HG03432 (cell line): ENCODE data around the gene MYH6.

Experiments
- ATAC-seq: cut with Tn5 transposase; IDR thresholded peaks from one replicate; pipeline ENCODE4 v1.9.1; 2021; ENCODE audit warnings: mild to moderate bottlenecking, moderate library complexity; ENCODE audit not compliant: unreplicated experiment

The MYH6 gene

DNA sequence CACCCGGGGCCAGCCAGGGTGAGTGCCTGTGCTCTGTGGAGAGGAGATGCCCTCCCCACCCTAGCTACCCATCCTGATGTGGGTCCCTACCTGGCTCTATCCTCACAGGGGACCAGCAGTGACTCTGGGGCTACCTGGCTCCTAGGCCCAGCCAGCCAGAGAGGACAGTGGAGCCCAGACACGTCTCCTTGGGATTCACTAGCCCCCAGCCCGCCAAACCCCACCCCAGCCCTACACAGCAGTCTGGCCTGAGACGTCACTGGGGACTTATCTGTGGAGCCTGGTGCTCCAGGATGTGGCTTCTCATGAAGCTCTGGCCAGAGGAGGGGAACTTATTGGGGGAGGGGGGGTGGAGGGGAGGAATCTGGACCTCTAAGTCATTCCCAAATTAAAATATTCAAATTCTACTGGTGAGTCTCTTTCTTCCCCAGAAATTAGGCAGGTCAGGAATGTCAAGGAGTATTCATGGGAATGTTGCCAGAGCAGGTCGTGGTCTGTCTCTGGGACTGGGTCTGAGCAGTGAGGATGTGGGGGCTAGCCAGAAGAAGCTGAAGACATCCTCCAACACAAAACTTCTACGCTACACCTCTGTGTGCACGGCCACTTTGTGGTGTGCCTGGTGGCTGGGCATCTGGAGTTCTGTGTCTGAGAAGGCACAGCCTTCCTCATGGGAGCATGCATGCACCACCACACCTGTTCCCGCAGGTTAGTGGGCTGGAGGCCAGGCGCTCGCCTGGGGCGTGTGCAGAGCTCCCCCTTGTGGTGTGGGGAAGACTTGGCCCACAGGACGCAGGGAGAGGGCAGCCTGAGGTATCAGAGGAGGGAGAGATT, 28.5 kb downstream of the MYH6 start:
- ATAC-seq: no peak

DNA sequence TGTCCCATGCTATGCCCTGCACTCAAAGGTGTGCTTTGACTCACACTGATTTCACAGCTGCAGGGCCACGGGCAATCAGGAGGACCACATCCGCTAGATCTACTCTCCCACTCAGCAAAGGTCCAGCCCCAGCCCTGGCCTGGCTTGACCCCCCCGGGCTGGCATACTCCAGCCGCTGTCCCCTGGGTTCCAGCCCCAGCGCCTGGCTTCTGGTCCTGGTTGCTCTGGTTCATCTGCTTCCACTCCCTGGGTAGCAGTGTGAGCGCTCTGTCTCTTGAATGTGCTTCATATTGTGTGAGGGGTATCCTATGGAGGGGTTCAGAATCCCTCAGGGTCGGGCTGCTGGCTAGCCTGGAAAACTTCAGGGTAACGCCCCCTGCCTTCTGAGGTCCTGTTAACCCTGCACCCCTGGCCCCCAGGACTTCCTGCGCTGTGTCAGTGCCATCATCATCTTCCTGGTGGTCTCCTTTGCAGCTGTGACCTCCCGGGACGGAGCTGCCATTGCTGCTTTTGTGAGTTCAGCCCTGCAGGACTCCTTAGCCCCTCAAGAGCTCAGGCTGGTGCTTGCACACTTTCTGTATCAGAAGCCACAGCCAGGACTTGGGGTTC, 29.4 kb downstream of the MYH6 start:
- ATAC-seq: no peak

DNA sequence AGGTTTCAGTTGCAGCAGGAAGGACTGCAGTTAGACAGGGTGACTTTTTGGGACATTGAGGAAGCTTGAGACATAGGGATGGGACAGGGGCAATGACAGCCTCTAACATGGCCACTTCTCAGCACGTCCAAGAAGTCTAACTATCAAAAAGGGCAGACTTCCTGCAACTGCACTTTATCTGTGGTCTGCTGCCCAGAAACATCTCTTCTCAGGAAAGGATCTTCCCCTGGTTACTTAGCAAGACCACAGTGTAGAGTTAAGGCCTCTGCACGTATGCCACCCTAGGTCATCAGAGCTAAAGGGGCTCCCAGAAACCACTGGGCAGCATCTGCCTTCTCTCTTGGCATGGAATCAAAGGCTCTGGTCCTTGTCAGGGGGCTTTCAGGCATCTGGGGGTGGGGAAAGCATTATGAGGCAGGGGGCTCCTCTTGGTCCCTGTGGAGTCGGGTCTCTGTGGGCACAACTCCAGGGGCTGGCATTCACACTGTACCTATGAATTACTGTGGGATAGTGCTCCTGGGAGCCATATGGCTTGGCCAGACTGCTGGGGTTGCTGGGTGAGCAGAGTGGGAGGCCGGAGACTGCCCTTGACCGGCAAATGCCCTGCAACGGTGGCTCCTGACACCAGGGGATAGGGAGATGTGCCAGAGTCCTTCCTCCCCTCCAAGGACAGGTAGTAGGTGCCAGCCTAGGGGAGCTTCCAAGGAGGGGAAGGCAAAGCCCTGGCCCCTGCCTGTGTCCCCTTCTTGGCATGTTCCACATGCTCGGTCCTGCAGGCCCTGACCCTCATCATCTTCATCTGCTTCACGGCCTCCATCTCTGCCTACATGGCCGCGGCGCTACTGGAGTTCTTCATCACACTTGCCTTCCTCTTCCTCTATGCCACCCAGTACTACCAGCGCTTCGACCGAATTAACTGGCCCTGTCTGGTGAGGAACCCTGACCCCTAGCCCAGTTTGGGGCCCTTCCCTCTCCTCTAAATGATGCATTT, 30.2 kb downstream of the MYH6 start:
- ATAC-seq: no peak

DNA sequence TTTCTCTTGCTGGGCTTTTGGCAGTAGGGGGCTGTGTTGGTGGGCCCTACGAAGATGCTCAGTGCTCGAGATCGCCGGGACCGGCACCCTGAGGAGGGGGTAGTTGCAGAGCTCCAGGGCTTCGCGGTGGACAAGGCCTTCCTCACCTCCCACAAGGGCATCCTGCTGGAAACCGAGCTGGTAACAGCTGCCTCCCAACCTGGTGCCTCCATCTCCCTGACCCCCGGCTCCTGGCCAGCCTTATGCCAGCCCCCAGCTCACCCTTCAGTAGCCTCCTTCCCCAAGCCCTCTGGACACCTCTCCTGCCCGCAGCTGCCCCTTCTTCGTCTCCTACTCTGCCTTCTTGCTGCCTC, 30.9 kb downstream of the MYH6 start:
- ATAC-seq: no peak

DNA sequence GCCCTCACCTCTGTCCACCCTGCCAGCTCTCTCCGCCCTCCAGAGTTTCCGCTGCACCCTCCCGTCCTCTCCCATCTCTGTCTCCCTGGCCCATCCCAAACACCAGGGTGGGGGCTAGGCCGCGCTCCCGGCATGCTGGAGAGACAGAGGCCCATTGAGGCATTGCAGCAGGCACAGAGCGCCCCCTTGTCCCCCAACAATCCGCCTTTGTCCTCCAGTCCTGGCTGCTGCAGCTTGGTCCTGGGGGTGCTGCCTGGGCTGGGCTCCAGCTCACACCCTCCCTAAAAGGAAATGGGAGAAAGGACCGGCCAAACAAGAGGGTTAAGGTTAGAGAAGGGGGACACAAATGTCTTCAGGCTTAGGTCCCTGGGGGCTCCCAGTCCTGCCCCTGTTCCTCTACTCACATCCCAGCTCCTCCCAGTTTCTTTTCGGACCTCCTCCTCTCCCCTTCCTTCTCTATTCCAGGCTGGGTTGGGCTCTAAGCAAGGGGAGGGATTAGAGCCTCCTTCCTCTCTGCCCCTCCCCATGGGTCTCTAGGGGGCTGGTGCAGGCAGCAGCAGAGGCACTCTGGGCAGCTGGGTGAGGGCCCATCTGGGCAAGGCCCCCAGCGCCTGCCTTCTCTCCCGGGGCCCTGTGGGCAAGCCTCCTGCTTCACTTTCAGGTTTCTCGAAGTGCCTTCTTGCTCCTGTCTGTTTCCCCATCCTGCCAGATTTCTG, 31.4 kb downstream of the MYH6 start, which contains the start of gene CMTM5:
Gene CMTM5 (plus strand): TSS at position 565 of the 716 bp plus-strand sequence. CDS start 206 bp downstream, outside the sequence.
- no peak for ATAC-seq

DNA sequence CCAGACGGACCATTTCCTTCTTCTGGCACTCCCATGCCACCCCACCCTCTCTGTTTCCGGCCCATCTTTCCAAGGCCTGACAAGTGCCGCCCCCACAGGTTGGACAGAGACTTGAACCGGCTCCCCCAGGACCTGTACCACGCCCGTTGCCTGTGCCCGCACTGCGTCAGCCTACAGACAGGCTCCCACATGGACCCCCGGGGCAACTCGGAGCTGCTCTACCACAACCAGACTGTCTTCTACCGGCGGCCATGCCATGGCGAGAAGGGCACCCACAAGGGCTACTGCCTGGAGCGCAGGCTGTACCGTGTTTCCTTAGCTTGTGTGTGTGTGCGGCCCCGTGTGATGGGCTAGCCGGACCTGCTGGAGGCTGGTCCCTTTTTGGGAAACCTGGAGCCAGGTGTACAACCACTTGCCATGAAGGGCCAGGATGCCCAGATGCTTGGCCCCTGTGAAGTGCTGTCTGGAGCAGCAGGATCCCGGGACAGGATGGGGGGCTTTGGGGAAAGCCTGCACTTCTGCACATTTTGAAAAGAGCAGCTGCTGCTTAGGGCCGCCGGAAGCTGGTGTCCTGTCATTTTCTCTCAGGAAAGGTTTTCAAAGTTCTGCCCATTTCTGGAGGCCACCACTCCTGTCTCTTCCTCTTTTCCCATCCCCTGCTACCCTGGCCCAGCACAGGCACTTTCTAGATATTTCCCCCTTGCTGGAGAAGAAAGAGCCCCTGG, 32.4 kb downstream of the MYH6 start:
- no peak for ATAC-seq

DNA sequence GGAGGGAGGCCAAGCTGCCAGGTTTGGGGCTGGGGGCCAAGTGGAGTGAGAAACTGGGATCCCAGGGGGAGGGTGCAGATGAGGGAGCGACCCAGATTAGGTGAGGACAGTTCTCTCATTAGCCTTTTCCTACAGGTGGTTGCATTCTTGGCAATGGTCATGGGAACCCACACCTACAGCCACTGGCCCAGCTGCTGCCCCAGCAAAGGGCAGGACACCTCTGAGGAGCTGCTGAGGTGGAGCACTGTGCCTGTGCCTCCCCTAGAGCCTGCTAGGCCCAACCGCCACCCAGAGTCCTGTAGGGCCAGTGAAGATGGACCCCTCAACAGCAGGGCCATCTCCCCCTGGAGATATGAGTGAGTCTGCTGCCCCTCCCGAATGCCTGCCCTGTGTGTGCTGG, 35.0 kb downstream of the MYH6 start:
- ATAC-seq: no peak

DNA sequence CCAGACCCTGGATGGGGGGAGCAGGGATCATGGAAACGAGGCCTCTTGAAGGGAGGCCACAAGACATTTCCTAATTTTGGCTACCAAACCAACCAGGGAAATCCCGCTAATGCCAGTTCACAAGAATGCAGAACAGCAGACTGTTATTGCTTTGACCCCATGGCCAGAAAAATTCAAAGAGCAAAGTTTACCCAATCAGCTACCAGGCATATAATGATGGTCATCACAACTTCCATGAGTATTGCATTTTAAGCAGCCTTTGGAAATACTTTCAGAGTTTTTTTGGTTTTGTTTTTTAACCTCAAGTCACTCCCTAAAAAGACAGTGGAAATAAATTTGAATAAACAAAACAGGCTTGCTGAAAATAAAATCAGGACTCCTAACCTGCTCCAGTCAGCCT, 35.6 kb downstream of the MYH6 start, which contains the start of gene IL25:
Gene IL25 (plus strand): TSS at position 301 of the 400 bp plus-strand sequence.
- no peak for ATAC-seq

DNA sequence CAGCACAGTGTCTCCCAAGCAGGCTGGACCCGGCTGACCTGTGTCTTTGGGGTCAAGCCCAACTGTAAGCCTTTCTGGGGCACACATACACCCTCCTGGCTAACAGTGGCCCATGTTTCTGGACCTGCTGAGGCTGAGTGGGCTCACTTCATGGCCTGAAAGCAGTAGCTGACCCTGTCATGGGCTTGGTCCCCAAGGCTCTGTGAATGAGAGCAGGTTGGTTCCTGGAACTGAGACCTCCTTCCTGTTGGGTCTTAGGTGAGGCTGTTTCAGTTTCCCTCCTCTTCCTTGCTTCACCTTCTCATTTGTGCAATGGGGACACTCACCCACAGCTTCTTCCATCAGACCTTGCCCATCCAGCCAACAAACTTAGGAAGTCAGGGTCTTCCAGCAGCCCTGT, 36.2 kb downstream of the MYH6 start:
- no peak for ATAC-seq

DNA sequence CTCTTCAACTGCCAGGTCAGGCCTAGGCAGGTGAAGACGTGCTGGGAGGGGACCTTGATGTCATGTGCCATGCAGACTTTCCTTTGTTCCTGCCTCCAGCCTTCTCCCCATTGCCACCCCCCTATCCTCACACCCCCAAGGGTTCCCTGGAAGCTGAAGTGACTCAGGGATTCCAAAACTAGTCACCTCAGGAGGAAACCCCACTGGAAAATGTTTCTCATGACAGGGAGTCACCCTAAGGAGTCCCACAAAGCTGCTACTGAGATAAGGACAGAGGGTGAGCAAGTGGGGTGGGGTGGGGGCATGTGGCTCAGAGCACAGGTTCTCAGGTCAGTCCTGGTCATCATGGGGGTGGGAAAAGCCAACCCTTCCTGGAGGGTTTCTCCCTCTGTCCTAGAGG, 37.9 kb downstream of the MYH6 start:
- ATAC-seq: no peak

DNA sequence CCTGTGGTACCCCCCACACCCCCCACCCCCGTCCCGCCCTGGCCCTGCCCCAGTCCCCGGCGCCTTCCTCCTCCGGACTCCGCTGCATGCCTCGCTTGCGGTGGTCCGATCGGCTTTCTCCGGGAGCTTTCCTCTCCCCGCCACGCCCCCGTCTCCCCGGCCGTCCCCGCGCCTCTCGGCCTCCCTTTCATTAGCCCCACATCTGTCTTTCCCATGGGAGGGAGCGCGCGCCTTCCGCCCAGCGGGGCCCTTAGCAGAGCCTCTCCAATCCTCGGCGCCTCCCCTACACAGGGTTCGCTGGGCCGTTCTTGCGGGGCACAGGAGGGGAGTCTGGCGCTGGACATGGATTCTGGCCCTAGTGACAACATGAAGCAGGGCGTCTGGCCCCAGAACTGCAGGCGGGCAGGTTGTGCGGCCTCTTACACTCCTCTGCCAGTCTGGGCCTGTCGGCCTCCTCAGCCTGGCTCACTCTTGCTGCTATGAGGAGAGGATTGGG, 41.6 kb downstream of the MYH6 start:
- no peak for ATAC-seq

DNA sequence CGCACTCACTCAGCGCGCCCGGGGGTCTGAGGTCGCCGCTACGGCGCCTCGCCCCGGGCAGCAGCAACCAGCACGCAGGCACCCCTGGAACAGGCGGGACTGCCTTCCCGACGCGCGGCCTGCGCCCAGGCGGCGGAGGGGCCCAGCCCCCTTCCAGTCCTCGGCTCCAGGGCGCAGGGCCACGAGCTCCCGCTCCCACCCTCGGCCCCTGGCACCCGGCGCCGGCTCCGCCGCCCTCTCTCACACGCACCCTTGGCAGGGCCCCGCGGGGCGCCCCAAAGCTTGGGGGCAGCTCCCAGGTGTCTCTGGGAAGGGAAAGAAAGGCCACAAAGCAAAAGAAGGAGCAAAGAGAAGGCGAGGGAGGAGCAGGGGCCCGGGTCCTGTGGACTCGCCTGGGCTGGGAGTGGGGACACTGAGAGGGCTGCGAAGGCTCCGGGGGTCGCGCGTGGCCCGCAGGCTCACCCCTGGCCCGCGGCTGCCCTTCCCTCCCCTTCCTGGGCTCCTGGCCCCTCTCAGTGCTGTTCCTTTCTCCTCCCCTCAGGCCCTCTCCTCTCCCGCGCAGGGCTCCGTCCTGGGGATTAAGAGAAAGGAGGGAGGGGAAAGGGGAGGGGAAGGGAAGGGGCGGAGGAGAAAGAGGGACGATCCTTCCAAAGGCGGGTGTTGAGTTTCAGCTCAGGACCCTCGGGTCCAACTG, 42.2 kb downstream of the MYH6 start:
- no peak for ATAC-seq

DNA sequence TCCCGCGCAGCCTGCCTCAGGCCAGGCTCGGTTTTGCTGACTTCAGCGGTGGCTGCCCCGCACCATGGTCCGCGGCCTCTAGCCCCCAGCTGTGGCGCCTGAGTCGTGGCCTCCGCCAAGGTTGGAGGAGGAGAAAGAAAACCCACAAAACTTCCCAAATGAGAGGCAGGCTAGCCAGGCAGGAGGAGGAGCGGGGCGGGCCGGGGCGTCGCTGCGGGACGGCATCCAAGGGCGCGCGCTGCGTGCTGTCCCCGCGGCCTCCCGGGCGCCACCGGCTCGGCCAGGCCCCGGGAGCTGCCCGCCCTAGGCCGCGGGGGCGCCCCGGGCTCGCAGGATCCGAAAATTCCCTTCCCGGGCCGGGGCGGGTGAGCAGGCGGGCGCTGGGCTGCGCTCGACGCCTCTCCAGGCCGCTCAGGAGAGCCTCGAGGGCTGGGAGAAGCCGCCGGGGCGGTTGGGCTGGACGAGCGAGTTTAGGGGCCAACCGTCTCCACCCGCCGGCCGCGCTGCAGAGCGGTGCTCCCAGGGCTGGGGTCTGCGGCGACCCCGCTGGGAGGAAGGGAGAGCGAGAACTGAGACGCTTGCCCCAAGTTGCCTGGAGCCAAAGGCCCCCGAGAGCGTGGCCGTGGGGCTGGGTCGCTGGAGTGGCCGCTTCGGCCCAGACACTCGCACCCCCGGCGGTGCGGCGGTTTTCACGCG, 42.9 kb downstream of the MYH6 start, which contains the start of gene EFS:
Gene EFS (minus strand): TSS at position 137 of the 696 bp plus-strand sequence. CDS start 147 bp downstream, outside the sequence.
- ATAC-seq: no peak

DNA sequence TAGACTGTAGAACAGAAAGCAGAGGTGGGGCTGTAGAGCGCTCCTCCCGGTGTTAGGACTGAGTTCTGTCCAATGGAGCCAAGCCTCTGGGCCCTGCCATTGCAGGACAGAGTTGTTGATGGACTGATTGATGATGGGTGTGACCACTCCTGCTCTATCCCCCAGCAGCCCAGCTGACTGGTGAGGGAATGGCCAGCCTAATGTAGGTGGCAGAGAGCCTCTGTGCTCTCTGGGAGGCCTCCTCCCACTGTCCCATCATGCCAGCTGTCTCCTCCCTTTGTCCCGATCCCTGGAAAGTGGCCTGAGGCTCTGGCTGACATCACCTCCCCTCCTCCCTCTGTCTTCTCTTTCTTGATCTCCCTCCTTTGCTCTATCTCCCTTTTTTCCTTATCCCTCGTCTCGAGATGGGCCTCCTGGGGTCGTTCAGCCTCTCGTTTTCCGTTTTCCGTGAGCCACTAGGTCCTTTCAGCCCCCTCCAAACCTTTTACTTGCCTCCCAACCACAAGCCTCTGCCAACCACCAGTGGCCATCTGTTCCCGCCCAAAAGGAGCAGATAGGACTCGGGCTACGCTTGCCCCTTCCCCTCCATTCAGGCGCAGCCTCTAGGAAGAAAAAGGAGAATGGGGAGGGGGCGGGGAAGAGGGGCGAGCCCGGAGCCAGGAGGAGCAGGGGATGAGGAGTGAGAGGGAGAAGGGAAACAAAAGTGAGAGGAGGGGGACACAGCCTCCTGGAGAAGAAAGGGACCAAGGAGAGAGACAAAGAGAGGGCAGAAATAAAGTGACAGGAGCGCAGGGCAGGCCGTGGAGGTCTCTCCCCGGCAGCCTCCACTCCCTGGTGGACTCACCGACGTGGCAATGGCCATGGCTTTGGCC, 43.7 kb downstream of the MYH6 start:
- no peak for ATAC-seq

DNA sequence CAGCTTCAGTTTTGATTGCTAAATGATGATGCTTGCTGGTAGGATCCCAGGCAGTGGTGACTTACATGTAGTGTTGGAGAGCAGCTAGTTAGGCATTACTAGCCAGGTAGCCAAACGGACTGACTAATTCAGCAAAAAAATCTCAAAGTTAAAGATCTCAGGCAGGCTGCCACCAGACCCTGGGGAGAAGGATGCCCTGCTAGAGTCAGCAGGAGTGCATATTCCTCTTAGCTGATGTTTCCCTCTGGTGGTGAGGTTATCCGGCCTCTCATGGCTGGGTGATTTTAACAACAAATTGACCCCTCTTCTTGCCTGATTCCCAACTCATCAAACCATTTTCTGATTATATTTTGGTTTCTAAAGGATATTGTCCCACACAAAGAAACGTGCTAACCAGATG, 45.9 kb downstream of the MYH6 start:
- ATAC-seq: no peak

DNA sequence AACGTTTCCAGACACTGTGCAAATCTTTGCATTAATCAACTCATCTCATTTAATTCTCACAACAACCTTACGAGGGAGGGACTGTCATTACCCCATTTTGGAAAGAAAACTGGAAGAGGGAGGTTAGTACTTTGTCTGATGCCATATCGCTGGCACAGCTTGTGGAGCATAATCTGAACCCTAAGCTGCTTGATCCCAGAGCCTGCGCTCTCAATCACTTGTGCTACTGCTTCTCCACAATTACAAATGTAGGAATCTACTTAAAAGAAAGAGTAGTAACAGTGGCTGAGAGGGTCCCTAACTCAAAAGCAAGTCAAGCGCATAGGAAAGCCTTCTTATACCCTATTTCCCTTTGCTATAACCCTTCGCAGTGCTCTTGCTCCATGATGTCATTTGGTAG, 46.3 kb downstream of the MYH6 start:
- no peak for ATAC-seq

DNA sequence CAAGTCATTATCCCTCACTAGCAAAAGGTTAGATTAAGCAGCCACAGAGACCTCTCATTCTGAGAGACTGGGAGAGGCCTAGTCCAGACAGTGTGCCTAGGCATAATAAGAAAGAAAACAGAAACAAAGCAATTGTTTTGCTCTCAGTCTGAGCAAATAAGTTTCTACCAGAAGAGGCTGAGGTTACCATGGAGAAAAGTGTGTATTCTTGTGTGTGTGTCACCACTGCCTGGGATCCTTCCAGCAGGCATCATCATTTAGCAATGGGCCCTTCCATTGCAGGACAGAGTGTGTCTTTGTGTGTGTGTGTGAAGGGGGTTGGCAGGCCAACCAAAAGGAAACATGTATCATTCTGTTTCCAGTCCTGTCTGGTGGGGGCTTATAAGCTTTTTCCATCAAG, 46.8 kb downstream of the MYH6 start:
- ATAC-seq: no peak

DNA sequence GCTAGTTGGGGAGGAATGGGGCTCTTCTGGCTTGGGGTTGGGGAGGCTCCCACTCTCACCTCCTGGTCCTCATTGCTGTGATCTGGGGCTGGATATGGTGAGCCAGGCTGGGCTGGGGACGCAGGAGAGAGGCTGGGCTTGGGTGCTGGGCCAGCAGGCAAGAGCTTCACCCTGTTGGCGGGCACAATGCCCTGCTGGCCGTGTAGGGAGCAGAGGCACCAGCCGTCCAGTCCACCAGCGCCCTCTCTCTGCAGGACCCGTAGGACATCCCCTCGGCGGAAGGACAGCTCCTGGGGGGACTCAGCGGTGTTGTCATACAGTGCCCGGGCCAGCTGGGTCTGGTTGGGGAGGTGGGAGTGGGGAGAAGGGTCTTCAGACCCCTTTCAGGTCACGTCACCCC, 47.6 kb downstream of the MYH6 start:
- no peak for ATAC-seq
